H1 (cell line): ENCODE results near the gene CTSW. TPM values are rescaled to one million over a fixed set of nuclear protein-coding genes. Genes with fewer than 3 reads are reported as not detected.

Experiments
- CTCF ChIA-PET: fragments of 300-600 bp; sonication (Branson Sonifier 250); formaldehyde crosslinking; loops from one replicate; lab custom pipeline; 2021; ENCODE audit not compliant: partially characterized antibody; lab: Charles Lee
- POLR2A ChIA-PET: fragments of 300-600 bp; sonication (Branson Sonifier 250); formaldehyde crosslinking; loops from one replicate; lab custom pipeline; 2021; ENCODE audit warnings: inconsistent platforms; ENCODE audit not compliant: partially characterized antibody; lab: Charles Lee
- DNase-seq, 2 experiments: peaks; one replicate each; pipeline versions ENCODE4 v3.0.0 to v3.0.0-alpha.2; 2010 to 2022; ENCODE audit warnings: low spot score in 2 of 2, low read depth in 1 of 2, mixed read lengths in 1 of 2
- FAIRE-seq: peaks from 2 replicates; lab custom pipeline; 2011; peaks lifted over from hg19 to GRCh38; lab: Jason Lieb, UNC
- H2AFZ ChIP-seq: 2 replicates; pipeline ENCODE4 v1.8.1; 2012; ENCODE audit warnings: low read length, inconsistent platforms
- H2AK5ac ChIP-seq: 2 replicates; pipeline ENCODE4 v1.6.1; 2013; ENCODE audit warnings: low read depth, low read length
- H2BK120ac ChIP-seq: replicated peaks from 2 replicates; pipeline ENCODE3; 2013; ENCODE audit warnings: low read depth, low read length, inconsistent platforms
- H2BK12ac ChIP-seq: 2 replicates; pipeline ENCODE4 v1.6.1; 2013; ENCODE audit warnings: low read depth, low read length
- H2BK15ac ChIP-seq: 2 replicates; pipeline ENCODE4 v1.6.1; 2013; ENCODE audit warnings: low read length
- H2BK20ac ChIP-seq: 2 replicates; pipeline ENCODE4 v1.6.1; 2013; ENCODE audit warnings: low read length
- H2BK5ac ChIP-seq: 2 replicates; pipeline ENCODE4 v1.6.1; 2013; ENCODE audit warnings: low read depth, low read length
- H3K14ac ChIP-seq: 2 replicates; pipeline ENCODE4 v1.6.1; 2013; ENCODE audit warnings: inconsistent platforms; ENCODE audit not compliant: insufficient read length
- H3K18ac ChIP-seq: 2 replicates; pipeline ENCODE4 v1.6.1; 2013; ENCODE audit warnings: low read length; ENCODE audit errors: extremely low read depth
- H3K23ac ChIP-seq: 2 replicates; pipeline ENCODE4 v1.6.1; 2013; ENCODE audit warnings: inconsistent platforms; ENCODE audit not compliant: insufficient read length
- H3K23me2 ChIP-seq: 2 replicates; pipeline ENCODE4 v1.6.1; 2013; ENCODE audit warnings: low read depth, low read length
- H3K27ac ChIP-seq: 2 replicates; pipeline ENCODE4 v1.6.1; 2011; ENCODE audit warnings: low read depth, low read length, inconsistent platforms
- H3K27me3 ChIP-seq, 4 experiments: replicated peaks in 1 of 4; 1 replicate in 1 of 4; 2 replicates in 3 of 4; pipeline versions ENCODE4 v1.6.1 to v1.8.1; 2011 to 2013; ENCODE audit warnings: low read length in 3 of 4, mild to moderate bottlenecking in 3 of 4, inconsistent platforms in 2 of 4, mixed read lengths in 2 of 4, moderate library complexity in 1 of 4; ENCODE audit not compliant: control insufficient read depth in 3 of 4, insufficient read depth in 3 of 4; ENCODE audit errors: extremely low read depth in 1 of 4
- H3K36me3 ChIP-seq, 4 experiments: 2 replicates each; pipeline versions ENCODE4 v1.6.1 to v1.8.1; 2011 to 2013; ENCODE audit warnings: mild to moderate bottlenecking in 4 of 4, low read length in 3 of 4, moderate library complexity in 2 of 4, control low read depth in 1 of 4, inconsistent platforms in 1 of 4; ENCODE audit not compliant: insufficient read depth in 4 of 4, control insufficient read depth in 2 of 4
- H3K4ac ChIP-seq: replicated peaks from 2 replicates; pipeline ENCODE3; 2013; ENCODE audit warnings: low read length, low read depth, mixed read lengths, inconsistent platforms; ENCODE audit not compliant: insufficient read length
- H3K4me1 ChIP-seq, 4 experiments: replicated peaks in 1 of 4; 1 replicate in 1 of 4; 2 replicates in 3 of 4; pipeline versions ENCODE4 v1.6.1 to v1.8.1; 2011 to 2013; ENCODE audit warnings: low read length in 3 of 4, inconsistent platforms in 2 of 4, mixed read lengths in 1 of 4; ENCODE audit not compliant: insufficient read depth in 4 of 4, control insufficient read depth in 3 of 4
- H3K4me2 ChIP-seq, 2 experiments: 2 replicates each; pipeline versions ENCODE4 v1.6.1 to v1.8.1; 2011 to 2013; ENCODE audit warnings: low read depth in 2 of 2, low read length in 2 of 2, control low read depth in 1 of 2, inconsistent platforms in 1 of 2, mild to moderate bottlenecking in 1 of 2; ENCODE audit not compliant: insufficient read depth in 1 of 2
- H3K4me3 ChIP-seq, 4 experiments: fragments of 200-600, 300-600 bp in 1 of 4; sonication (generic), shearing (Covaris generic), sonication (Bioruptor Twin) in 1 of 4; 2 replicates each; pipeline versions ENCODE4 v1.5.1 to v1.8.1; 2011 to 2016; ENCODE audit warnings: low read length in 4 of 4, low read depth in 3 of 4, control low read depth in 2 of 4, inconsistent platforms in 2 of 4, mild to moderate bottlenecking in 2 of 4, mixed read lengths in 1 of 4, moderate library complexity in 1 of 4; ENCODE audit not compliant: insufficient read depth in 2 of 4; ENCODE audit errors: extremely low read depth in 1 of 4
- H3K56ac ChIP-seq: replicated peaks from 2 replicates; pipeline ENCODE3; 2013; ENCODE audit warnings: low read depth, mild to moderate bottlenecking, mixed read lengths, low read length, inconsistent platforms; ENCODE audit not compliant: insufficient read length
- H3K79me1 ChIP-seq: 2 replicates; pipeline ENCODE4 v1.6.1; 2013; ENCODE audit warnings: low read depth, low read length, control low read depth
- H3K79me2 ChIP-seq, 2 experiments: 2 replicates each; pipeline versions ENCODE4 v1.6.1 to v1.8.1; 2012 to 2013; ENCODE audit warnings: low read length in 2 of 2, mild to moderate bottlenecking in 2 of 2, inconsistent platforms in 1 of 2; ENCODE audit not compliant: insufficient read depth in 2 of 2, control insufficient read depth in 1 of 2
- H3K9ac ChIP-seq, 4 experiments: replicated peaks in 1 of 4; 1 replicate in 1 of 4; 2 replicates in 3 of 4; pipeline versions ENCODE4 v1.6.1 to v1.8.1; 2011 to 2013; ENCODE audit warnings: low read depth in 3 of 4, low read length in 3 of 4, control low read depth in 2 of 4, mild to moderate bottlenecking in 2 of 4, moderate library complexity in 2 of 4, inconsistent platforms in 1 of 4; ENCODE audit errors: extremely low read depth in 1 of 4
- H3K9me3 ChIP-seq, 2 experiments: 2 replicates each; pipeline versions ENCODE4 v1.6.1 to v1.8.1; 2012 to 2013; ENCODE audit warnings: mild to moderate bottlenecking in 2 of 2, moderate library complexity in 2 of 2, control low read depth in 1 of 2, inconsistent platforms in 1 of 2, low read depth in 1 of 2, low read length in 1 of 2, mixed read lengths in 1 of 2; ENCODE audit not compliant: insufficient read depth in 2 of 2
- H4K20me1 ChIP-seq, 2 experiments: replicated peaks in 1 of 2; 2 replicates each; pipeline versions ENCODE3 to v1.8.1; 2011 to 2013; ENCODE audit warnings: inconsistent platforms in 2 of 2, low read length in 2 of 2, mild to moderate bottlenecking in 1 of 2; ENCODE audit not compliant: insufficient read depth in 2 of 2, control insufficient read depth in 1 of 2
- H4K5ac ChIP-seq: 2 replicates; pipeline ENCODE4 v1.6.1; 2013; ENCODE audit warnings: low read length, low read depth, mixed read lengths, inconsistent platforms; ENCODE audit not compliant: insufficient read length
- H4K8ac ChIP-seq: 2 replicates; pipeline ENCODE4 v1.8.0; 2013; ENCODE audit warnings: mild to moderate bottlenecking, moderate library complexity, low read length, inconsistent platforms; ENCODE audit not compliant: insufficient read depth; ENCODE audit errors: extremely low read depth
- H4K91ac ChIP-seq: replicated peaks from 2 replicates; pipeline ENCODE3; 2013; ENCODE audit warnings: low read length, mixed read lengths, inconsistent platforms; ENCODE audit not compliant: insufficient read length
- ASH2L ChIP-seq: fragments of 200-600, 300-600 bp; sonication (generic); IDR thresholded peaks from one replicate; pipeline ENCODE4 v1.7.1; 2017; ENCODE audit warnings: low read length
- BCL11A ChIP-seq, 2 experiments: IDR thresholded peaks; one replicate each; pipeline ENCODE4 v1.6.1; 2011; ENCODE audit warnings: low read depth in 2 of 2, low read length in 2 of 2, mild to moderate bottlenecking in 2 of 2
- CBX5 ChIP-seq: fragments of 300-800, 300-1000 bp; sonication (generic); IDR thresholded peaks from 2 replicates; pipeline ENCODE4 v1.7.1; 2016; ENCODE audit warnings: antibody characterized with exemption, low read length, low read depth
- CHD1 ChIP-seq: IDR thresholded peaks from 2 replicates; pipeline ENCODE4 v1.6.1; 2012; ENCODE audit warnings: low read depth, low read length, improper control_type of control experiment
- JUN ChIP-seq: IDR thresholded peaks from 2 replicates; pipeline ENCODE4 v1.6.1; 2011; ENCODE audit warnings: low read depth, mild to moderate bottlenecking, improper control_type of control experiment, low read length
- KDM5A ChIP-seq: fragments of 200-600 bp; IDR thresholded peaks from 2 replicates; pipeline ENCODE4 v1.7.1; 2012; ENCODE audit warnings: mild to moderate bottlenecking, low read length, inconsistent platforms, mixed read lengths
- SP1 ChIP-seq: IDR thresholded peaks from 2 replicates; pipeline ENCODE4 v1.6.1; 2011; ENCODE audit warnings: low read depth, low read length
- WGBS, 2 experiments: shearing (Covaris generic) in 1 of 2; methylation state at CpG; one replicate each; pipeline versions ENCODE4 v1.1.6 to v1.1.7; 2013 to 2015; ENCODE audit warnings: low lambda C conversion rate in 2 of 2, mixed read lengths in 2 of 2, inconsistent platforms in 1 of 2, low coverage in 1 of 2, missing lambda C conversion rate in 1 of 2; ENCODE audit not compliant: insufficient replicate concordance in 2 of 2, insufficient coverage in 1 of 2, insufficient read length in 1 of 2; ENCODE audit errors: extremely low coverage in 1 of 2, missing lambda C conversion rate in 1 of 2; 5-methylcytosine and 5-hydroxymethylcytosine counted together
- polyA plus RNA-seq, 7 experiments: library from polyadenylated mRNA; depleted of rRNA in 3 of 7; stranded (reverse) in 5 of 7; unstranded in 2 of 7; fragments of >200 nt in 5 of 7; fragments of 200-250 nt in 2 of 7; gene quantifications; 1 replicate in 5 of 7; 2 replicates in 1 of 7; 4 replicates in 1 of 7; pipeline versions ENCODE4 v1.2.1 to v1.2.3, GENCODE V29; 2011 to 2013; ENCODE audit warnings: missing spikeins in 2 of 7, mixed read lengths in 2 of 7
- total RNA-seq: library from RNA; stranded (reverse); fragmentation: NEBNext Ultra II Directional; extraction: Animal tissue kit (Norgen Biotek cat#: 25700); gene quantifications from 2 replicates; pipeline ENCODE4 v1.2.1, GENCODE V29; 2021
- TF ChIP-seq, protein P1 (sequence below), 3 experiments: IDR thresholded peaks; 1 replicate in 2 of 3; 2 replicates in 1 of 3; pipeline versions ENCODE4 v1.5.1 to v1.6.1; 2011; ENCODE audit warnings: low read length in 3 of 3, mild to moderate bottlenecking in 3 of 3, inconsistent platforms in 2 of 3, low read depth in 1 of 3, moderate library complexity in 1 of 3; ENCODE audit not compliant: insufficient read depth in 1 of 3; ENCODE audit errors: control extremely low read depth in 1 of 3

Gene CTSW
- total and polyA plus RNA-seq, 2 of the 8 experiments (the other 6 are each of a cell fraction or from before 2014, with no cell fraction given) = not detected

DNA sequence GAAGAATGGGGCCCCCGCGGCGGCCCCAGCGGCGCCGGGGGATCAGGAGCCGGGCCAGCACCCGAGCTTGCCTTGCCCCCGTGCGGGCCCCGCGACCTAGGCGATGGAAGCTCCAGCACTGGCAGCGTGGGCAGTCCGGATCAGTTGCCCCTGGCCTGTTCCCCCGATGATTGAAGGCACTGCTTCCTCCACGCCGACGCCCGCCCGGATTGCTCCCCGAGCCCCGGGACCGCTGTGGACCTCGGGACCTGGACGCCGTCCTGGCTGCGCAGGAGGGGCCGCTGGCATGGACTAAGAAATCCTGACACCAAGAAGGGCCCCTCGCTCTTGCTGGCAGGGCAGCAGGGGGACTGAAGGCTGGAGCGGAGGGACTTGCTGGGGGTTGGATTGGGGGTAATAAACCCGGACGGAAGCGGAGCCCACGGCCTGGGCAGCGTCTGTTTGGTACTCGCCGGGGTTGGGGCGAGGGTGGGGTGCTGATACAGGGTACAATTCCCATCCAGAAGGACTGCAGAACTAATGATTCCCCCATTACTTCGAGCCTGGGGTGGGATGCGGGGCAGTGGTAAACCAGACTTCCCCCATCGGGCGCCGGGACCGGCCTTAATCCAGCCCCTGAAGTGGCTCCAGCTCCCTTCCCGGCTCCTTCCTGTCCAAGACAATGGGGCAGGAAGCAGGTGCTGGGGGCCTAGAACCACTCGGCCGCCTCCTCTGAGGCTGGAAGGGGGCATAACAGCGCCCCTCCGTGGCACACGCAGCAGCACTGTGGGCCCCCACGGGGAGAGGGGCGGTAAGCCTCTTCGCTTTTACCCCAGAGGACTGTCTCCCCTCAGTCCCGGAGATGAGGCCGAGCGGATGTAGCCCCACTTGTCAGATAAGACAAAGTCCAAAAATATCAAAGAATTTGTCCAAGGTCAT, 11.8 kb downstream of the CTSW start:
- H2BK15ac ChIP-seq = no peak overlapping the region
- no peak overlapping the region for H2BK120ac ChIP-seq
- no peak overlapping the region for H2BK5ac ChIP-seq
- FAIRE-seq (no peak), DNase-seq (peak in 1 of 2 experiments; percentile 72)
- POLR2A ChIA-PET = interaction anchor here (0.7 to 39.7 kb wide), 18 partner anchors 9 to 398 kb away, joined by 3 to 1071 read pairs (median 4); partner anchors contain the start of genes C11orf68, CFL1, CST6 and EFEMP2
- H3K79me1 ChIP-seq = no peaks in the 10 kb centered on the region
- H2AFZ ChIP-seq = no peak overlapping the region
- no peak overlapping the region for H2AK5ac ChIP-seq
- H4K5ac ChIP-seq = no peak overlapping the region
- CTCF ChIA-PET = interaction anchor here (0.6 to 19.6 kb wide), 37 partner anchors 8 to 535 kb away, joined by 3 to 283 read pairs (median 5); partner anchors contain the start of genes AP5B1, C11orf68, CFL1 and EFEMP2
- H3K4me3 ChIP-seq = peak overlapping the region; percentile 74 to 82 (median 78)
- no peaks in the 10 kb centered on the region for H3K9me3 ChIP-seq
- H3K9ac ChIP-seq = peak overlapping the region; percentile 39 to 79 (median 70); a peak in 6 of 7 replicates
- H3K4ac ChIP-seq = no peak overlapping the region
- H3K36me3 ChIP-seq = peaks cover 0 to 2% (median under 1%) of the 10 kb centered on the region in 4 experiments; a peak in 3 of 8 replicates
- H3K56ac ChIP-seq = peak overlapping the region; percentile 32
- peak overlapping the region; percentile 50; the same call in 1 of the 2 replicates for H2BK12ac ChIP-seq
- H3K14ac ChIP-seq = no peak overlapping the region
- WGBS, 2 experiments = 7% methylated on average over 47 of the region's 57 CpGs; no CpG with 5 or more reads in 1 of the 2 experiments
- peak overlapping the region; percentile 94 to 97 for H3K4me2 ChIP-seq
- no peak overlapping the region for H4K91ac ChIP-seq
- peak overlapping the region; percentile 22; the same call in 1 of the 2 replicates for H4K8ac ChIP-seq
- no peak overlapping the region; the same call in 1 of the 2 replicates for H3K27ac ChIP-seq
- H3K79me2 ChIP-seq = peaks cover 0 to 4% of the 10 kb centered on the region in 2 experiments; a peak in 1 of 4 replicates
- no peak overlapping the region for H2BK20ac ChIP-seq
- peaks cover 25% of the 10 kb centered on the region for H3K23me2 ChIP-seq
- peaks cover 2 to 4% of the 10 kb centered on the region in 2 experiments for H4K20me1 ChIP-seq
- H3K27me3 ChIP-seq = peaks cover 0 to 14% (median 8%) of the 10 kb centered on the region in 4 experiments; a peak in 6 of 7 replicates
- peaks cover 0 to 30% (median 12%) of the 10 kb centered on the region in 4 experiments; a peak in 5 of 7 replicates for H3K4me1 ChIP-seq
- no peak overlapping the region for H3K23ac ChIP-seq
- peak overlapping the region; percentile 71 for H3K18ac ChIP-seq
- no peak for TF ChIP-seq SP1
- no peak for TF ChIP-seq KDM5A
- TF ChIP-seq BCL11A (IDR thresholded peaks at IDR 0.05; ENCODE audit: low read depth in 2 of 2, low read length in 2 of 2) = no peak
- TF ChIP-seq CHD1 = no peak
- TF ChIP-seq CBX5 = no peak
- TF ChIP-seq, protein P1, sequence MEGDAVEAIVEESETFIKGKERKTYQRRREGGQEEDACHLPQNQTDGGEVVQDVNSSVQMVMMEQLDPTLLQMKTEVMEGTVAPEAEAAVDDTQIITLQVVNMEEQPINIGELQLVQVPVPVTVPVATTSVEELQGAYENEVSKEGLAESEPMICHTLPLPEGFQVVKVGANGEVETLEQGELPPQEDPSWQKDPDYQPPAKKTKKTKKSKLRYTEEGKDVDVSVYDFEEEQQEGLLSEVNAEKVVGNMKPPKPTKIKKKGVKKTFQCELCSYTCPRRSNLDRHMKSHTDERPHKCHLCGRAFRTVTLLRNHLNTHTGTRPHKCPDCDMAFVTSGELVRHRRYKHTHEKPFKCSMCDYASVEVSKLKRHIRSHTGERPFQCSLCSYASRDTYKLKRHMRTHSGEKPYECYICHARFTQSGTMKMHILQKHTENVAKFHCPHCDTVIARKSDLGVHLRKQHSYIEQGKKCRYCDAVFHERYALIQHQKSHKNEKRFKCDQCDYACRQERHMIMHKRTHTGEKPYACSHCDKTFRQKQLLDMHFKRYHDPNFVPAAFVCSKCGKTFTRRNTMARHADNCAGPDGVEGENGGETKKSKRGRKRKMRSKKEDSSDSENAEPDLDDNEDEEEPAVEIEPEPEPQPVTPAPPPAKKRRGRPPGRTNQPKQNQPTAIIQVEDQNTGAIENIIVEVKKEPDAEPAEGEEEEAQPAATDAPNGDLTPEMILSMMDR (IDR thresholded peaks at IDR 0.05; ENCODE audit: control extremely low read depth in 1 of 3, insufficient read depth in 1 of 3, low read depth in 1 of 3, low read length in 3 of 3) = peak in 2 of 3 experiments; percentile 49 to 52; a peak in 3 of 4 replicates
- TF ChIP-seq ASH2L = no peak
- no peak for TF ChIP-seq JUN
